Mesendoderm (in vitro differentiated cells): Measurements from ENCODE around the gene ARMH4.

Source experiments
- DNase-seq: peaks from one replicate; pipeline ENCODE4 v3.0.0; 2013
- H2AK5ac ChIP-seq: 2 replicates; pipeline ENCODE4 v1.6.1; 2013; ENCODE audit warnings: low read length, inconsistent platforms
- H2BK120ac ChIP-seq: 2 replicates; pipeline ENCODE4 v1.6.1; 2013; ENCODE audit warnings: low read depth, mild to moderate bottlenecking, low read length, moderate library complexity, mixed read lengths
- H2BK15ac ChIP-seq: replicated peaks from 2 replicates; pipeline ENCODE4 v1.6.1; 2013; ENCODE audit warnings: low read depth, mild to moderate bottlenecking, moderate library complexity
- H2BK5ac ChIP-seq: 2 replicates; pipeline ENCODE4 v1.6.1; 2013; ENCODE audit warnings: low read length, inconsistent platforms
- H3K18ac ChIP-seq: 2 replicates; pipeline ENCODE4 v1.6.1; 2013; ENCODE audit warnings: mild to moderate bottlenecking, low read length, mixed read lengths
- H3K23ac ChIP-seq: one replicate; pipeline ENCODE4 v1.6.1; 2013; ENCODE audit warnings: low read length
- H3K27ac ChIP-seq: 2 replicates; pipeline ENCODE4 v1.5.1; 2013; ENCODE audit warnings: low read depth, mild to moderate bottlenecking, inconsistent platforms, low read length, moderate library complexity
- H3K27me3 ChIP-seq: 2 replicates; pipeline ENCODE4 v1.6.1; 2013; ENCODE audit warnings: low read length, control low read depth, mild to moderate bottlenecking, inconsistent platforms; ENCODE audit not compliant: insufficient read depth, poor library complexity
- H3K36me3 ChIP-seq: 2 replicates; pipeline ENCODE4 v1.6.1; 2013; ENCODE audit warnings: low read length, inconsistent platforms; ENCODE audit not compliant: control insufficient read depth, insufficient read depth
- H3K4ac ChIP-seq: one replicate; pipeline ENCODE4 v1.6.1; 2013; ENCODE audit warnings: low read depth, mild to moderate bottlenecking, low read length, moderate library complexity
- H3K4me1 ChIP-seq: 2 replicates; pipeline ENCODE4 v1.6.1; 2013; ENCODE audit warnings: low read depth, low read length, inconsistent platforms; ENCODE audit not compliant: control insufficient read depth
- H3K4me2 ChIP-seq: 2 replicates; pipeline ENCODE4 v1.6.1; 2013; ENCODE audit warnings: low read length
- H3K4me3 ChIP-seq: 2 replicates; pipeline ENCODE4 v1.5.1; 2013; ENCODE audit warnings: mild to moderate bottlenecking, low read length
- H3K56ac ChIP-seq: one replicate; pipeline ENCODE4 v1.6.1; 2013; ENCODE audit warnings: low read length
- H3K79me1 ChIP-seq: 2 replicates; pipeline ENCODE4 v1.6.1; 2013; ENCODE audit warnings: low read length, inconsistent platforms
- H3K79me2 ChIP-seq: 2 replicates; pipeline ENCODE4 v1.6.1; 2013; ENCODE audit warnings: mild to moderate bottlenecking, low read length; ENCODE audit not compliant: control insufficient read depth, insufficient read depth
- H3K9ac ChIP-seq: 2 replicates; pipeline ENCODE4 v1.6.1; 2013; ENCODE audit warnings: low read length, inconsistent platforms
- H4K5ac ChIP-seq: one replicate; pipeline ENCODE4 v1.6.1; 2013; ENCODE audit warnings: low read length
- H4K8ac ChIP-seq: one replicate; pipeline ENCODE4 v1.6.1; 2013; ENCODE audit warnings: low read depth, mild to moderate bottlenecking, control low read depth, low read length, moderate library complexity
- WGBS: extraction: QIAGEN DNeasy Blood & Tissue Kit; methylation state at CpG from one replicate; pipeline ENCODE4 v1.1.7; 2013; ENCODE audit warnings: low lambda C conversion rate, missing lambda C conversion rate; ENCODE audit not compliant: insufficient coverage; ENCODE audit errors: extremely low coverage; 5-methylcytosine and 5-hydroxymethylcytosine counted together

ARMH4 gene

GRCh38 chr14:58118097-58118815 is 33.8 kb downstream of the ARMH4 start:
- no peak overlapping the region for H3K23ac ChIP-seq
- no peak overlapping the region for H3K4ac ChIP-seq
- WGBS = no CpG with 5 or more reads among the region's 5 CpGs
- no peak overlapping the region for H2BK5ac ChIP-seq
- H3K4me1 ChIP-seq = no peaks in the 10 kb centered on the region
- no peak overlapping the region for H3K27ac ChIP-seq
- H3K79me1 ChIP-seq = no peaks in the 10 kb centered on the region
- no peak for DNase-seq
- H3K56ac ChIP-seq = no peak overlapping the region
- no peak overlapping the region for H3K4me2 ChIP-seq
- no peak overlapping the region for H3K18ac ChIP-seq
- H3K79me2 ChIP-seq = no peaks in the 10 kb centered on the region
- no peaks in the 10 kb centered on the region for H3K36me3 ChIP-seq
- no peak overlapping the region for H2BK120ac ChIP-seq
- H3K9ac ChIP-seq = no peak overlapping the region
- H2AK5ac ChIP-seq = no peak overlapping the region
- no peak overlapping the region for H4K5ac ChIP-seq
- H3K4me3 ChIP-seq = no peak overlapping the region
- H4K8ac ChIP-seq = no peak overlapping the region
- H3K27me3 ChIP-seq = no peaks in the 10 kb centered on the region
- no peak overlapping the region for H2BK15ac ChIP-seq

- H2BK15ac ChIP-seq = no peak overlapping the region
- no peak for DNase-seq
- H3K79me2 ChIP-seq = no peaks in the 10 kb centered on the region
- no peak overlapping the region for H2BK120ac ChIP-seq
- H2BK5ac ChIP-seq = no peak overlapping the region
- H3K4me3 ChIP-seq = no peak overlapping the region
- H3K27ac ChIP-seq = no peak overlapping the region
- H4K5ac ChIP-seq = no peak overlapping the region
- H3K18ac ChIP-seq = no peak overlapping the region
- no peak overlapping the region for H3K9ac ChIP-seq
- no CpG with 5 or more reads among the region's 3 CpGs for WGBS
- no peak overlapping the region for H3K23ac ChIP-seq
- no peak overlapping the region for H3K4ac ChIP-seq
- no peaks in the 10 kb centered on the region for H3K79me1 ChIP-seq
- no peak overlapping the region for H3K56ac ChIP-seq
- H3K4me1 ChIP-seq = no peaks in the 10 kb centered on the region
- H4K8ac ChIP-seq = no peak overlapping the region
- H3K4me2 ChIP-seq = no peak overlapping the region
- H3K27me3 ChIP-seq = no peaks in the 10 kb centered on the region
- H2AK5ac ChIP-seq = no peak overlapping the region
- no peaks in the 10 kb centered on the region for H3K36me3 ChIP-seq
Observed at GRCh38 chr14:58109744-58110143, 42.3 kb downstream of the ARMH4 start.

- Histone ChIP-seq H3K4me3 (no peak overlapping the region), H3K4me2 (no peak overlapping the region), H3K4me1 (no peaks in the 10 kb centered on the region)
Observed at GRCh38 chr14:58108717-58109116, 43.3 kb downstream of the ARMH4 start.

DNA sequence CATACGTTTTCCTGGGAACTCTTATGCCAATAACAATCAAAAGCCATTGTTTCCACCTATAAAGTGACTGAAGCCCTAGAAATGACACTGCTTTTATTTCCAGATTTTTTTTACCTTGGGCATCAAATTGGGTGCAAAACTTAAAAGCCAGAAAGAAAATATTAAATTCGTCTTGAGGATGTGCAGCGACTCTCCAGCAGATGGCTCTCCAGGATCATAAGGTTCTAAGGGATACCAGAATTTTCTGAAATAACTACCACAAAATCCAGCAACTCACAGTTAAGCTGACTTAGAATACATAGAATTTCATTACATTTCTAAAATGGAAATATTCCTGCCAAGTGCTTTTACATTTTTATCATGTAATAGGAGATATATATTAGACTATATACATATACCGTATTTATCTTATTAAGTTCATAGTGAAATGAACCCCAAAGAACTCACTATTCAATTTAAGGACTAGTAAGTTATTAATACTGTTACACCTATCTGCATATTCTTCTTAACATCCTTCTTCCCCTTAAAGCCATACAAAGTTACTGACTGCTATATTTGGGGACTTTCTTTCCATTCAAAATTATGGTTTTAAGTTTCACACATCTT is 44.0 kb downstream of the ARMH4 start:
- no peak overlapping the region for H3K4me3 ChIP-seq
- H3K27ac ChIP-seq = no peak overlapping the region
- no peak overlapping the region for H2BK5ac ChIP-seq
- H3K4me1 ChIP-seq = no peaks in the 10 kb centered on the region
- no peak overlapping the region for H2BK15ac ChIP-seq
- H3K4ac ChIP-seq = no peak overlapping the region
- no peaks in the 10 kb centered on the region for H3K27me3 ChIP-seq
- WGBS = no CpG with 5 or more reads among the region's 4 CpGs
- peak; percentile 56 for DNase-seq
- no peaks in the 10 kb centered on the region for H3K79me2 ChIP-seq
- no peak overlapping the region for H2AK5ac ChIP-seq
- no peak overlapping the region for H3K9ac ChIP-seq
- H3K56ac ChIP-seq = no peak overlapping the region
- H3K79me1 ChIP-seq = no peaks in the 10 kb centered on the region
- H3K36me3 ChIP-seq = no peaks in the 10 kb centered on the region
- H3K4me2 ChIP-seq = no peak overlapping the region
- no peak overlapping the region for H2BK120ac ChIP-seq
- H3K23ac ChIP-seq = no peak overlapping the region
- H4K5ac ChIP-seq = no peak overlapping the region
- no peak overlapping the region for H4K8ac ChIP-seq
- no peak overlapping the region for H3K18ac ChIP-seq

More at GRCh38 chr14:58108717-58109116, 43.3 kb downstream of the ARMH4 start:
- DNase-seq = no peak
- no peak overlapping the region for H3K18ac ChIP-seq
- H3K27ac ChIP-seq = no peak overlapping the region
- no peaks in the 10 kb centered on the region for H3K79me1 ChIP-seq
- no peak overlapping the region for H2AK5ac ChIP-seq
- no peak overlapping the region for H3K56ac ChIP-seq
- H3K9ac ChIP-seq = no peak overlapping the region
- H3K79me2 ChIP-seq = no peaks in the 10 kb centered on the region
- H3K23ac ChIP-seq = no peak overlapping the region
- H3K36me3 ChIP-seq = no peaks in the 10 kb centered on the region
- no peak overlapping the region for H2BK15ac ChIP-seq
- WGBS = no CpG with 5 or more reads among the region's 1 CpG
- no peak overlapping the region for H3K4ac ChIP-seq
- no peak overlapping the region for H2BK120ac ChIP-seq
- no peak overlapping the region for H2BK5ac ChIP-seq
- H4K5ac ChIP-seq = no peak overlapping the region
- H4K8ac ChIP-seq = no peak overlapping the region
- H3K27me3 ChIP-seq = no peaks in the 10 kb centered on the region

- H4K5ac ChIP-seq = no peak overlapping the region
- H3K4me3 ChIP-seq = no peak overlapping the region
- H3K79me2 ChIP-seq = no peaks in the 10 kb centered on the region
- no peaks in the 10 kb centered on the region for H3K79me1 ChIP-seq
- WGBS = no CpG with 5 or more reads among the region's 1 CpG
- H3K4me1 ChIP-seq = peaks cover under 1% of the 10 kb centered on the region
- no peak overlapping the region for H2BK120ac ChIP-seq
- H3K27me3 ChIP-seq = no peaks in the 10 kb centered on the region
- no peak overlapping the region for H3K18ac ChIP-seq
- no peak overlapping the region for H3K4ac ChIP-seq
- no peak overlapping the region for H2BK15ac ChIP-seq
- H2AK5ac ChIP-seq = no peak overlapping the region
- H3K27ac ChIP-seq = no peak overlapping the region
- no peak overlapping the region for H3K9ac ChIP-seq
- no peak overlapping the region for H3K56ac ChIP-seq
- no peak overlapping the region for H4K8ac ChIP-seq
- H3K23ac ChIP-seq = no peak overlapping the region
- no peak overlapping the region for H3K4me2 ChIP-seq
- no peak for DNase-seq
- H2BK5ac ChIP-seq = no peak overlapping the region
- H3K36me3 ChIP-seq = no peaks in the 10 kb centered on the region
Observed at GRCh38 chr14:58107041-58107440, 45.0 kb downstream of the ARMH4 start.
